A673 (cell line): ENCODE measurements around the gene KIF26A.

Source experiments
- EZH2 ChIP-seq: fragments of 200-600 bp; sonication (generic); IDR thresholded peaks from 2 replicates; pipeline ENCODE4 v1.6.1; 2017; ENCODE audit warnings: borderline replicate concordance, low read depth, mild to moderate bottlenecking, mixed read lengths, antibody characterized with exemption, low read length; ENCODE audit not compliant: poor library complexity, severe bottlenecking
- TF ChIP-seq, protein P1 (sequence below): fragments of 300-800, 200-600 bp; sonication (generic); conservative IDR thresholded peaks from 2 replicates; pipeline ENCODE4 v1.5.1; 2017; ENCODE audit warnings: low read depth, mild to moderate bottlenecking, antibody characterized with exemption, low read length, moderate library complexity, mixed read lengths

DNA sequence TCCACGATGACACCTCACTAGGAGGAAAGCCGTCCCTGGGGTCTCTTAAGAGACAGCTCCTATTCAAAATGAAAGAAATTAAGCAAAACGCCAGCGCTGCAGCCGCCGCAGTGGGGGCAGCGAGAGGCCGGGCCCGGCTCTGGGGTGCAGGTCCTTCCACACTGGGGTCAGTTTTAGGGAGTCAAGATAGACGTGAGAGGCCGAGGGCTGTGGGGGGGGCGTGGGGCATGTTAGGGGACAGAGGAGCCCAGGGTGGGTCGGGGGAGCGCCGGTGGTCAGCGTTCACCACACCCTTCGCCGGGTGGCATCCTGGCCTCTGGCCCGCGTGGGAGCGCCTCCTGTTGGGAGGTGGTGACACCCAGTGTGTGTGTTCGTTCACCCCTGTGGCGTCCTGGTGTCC, 25.7 kb downstream of the KIF26A start:
- TF ChIP-seq, protein P1, sequence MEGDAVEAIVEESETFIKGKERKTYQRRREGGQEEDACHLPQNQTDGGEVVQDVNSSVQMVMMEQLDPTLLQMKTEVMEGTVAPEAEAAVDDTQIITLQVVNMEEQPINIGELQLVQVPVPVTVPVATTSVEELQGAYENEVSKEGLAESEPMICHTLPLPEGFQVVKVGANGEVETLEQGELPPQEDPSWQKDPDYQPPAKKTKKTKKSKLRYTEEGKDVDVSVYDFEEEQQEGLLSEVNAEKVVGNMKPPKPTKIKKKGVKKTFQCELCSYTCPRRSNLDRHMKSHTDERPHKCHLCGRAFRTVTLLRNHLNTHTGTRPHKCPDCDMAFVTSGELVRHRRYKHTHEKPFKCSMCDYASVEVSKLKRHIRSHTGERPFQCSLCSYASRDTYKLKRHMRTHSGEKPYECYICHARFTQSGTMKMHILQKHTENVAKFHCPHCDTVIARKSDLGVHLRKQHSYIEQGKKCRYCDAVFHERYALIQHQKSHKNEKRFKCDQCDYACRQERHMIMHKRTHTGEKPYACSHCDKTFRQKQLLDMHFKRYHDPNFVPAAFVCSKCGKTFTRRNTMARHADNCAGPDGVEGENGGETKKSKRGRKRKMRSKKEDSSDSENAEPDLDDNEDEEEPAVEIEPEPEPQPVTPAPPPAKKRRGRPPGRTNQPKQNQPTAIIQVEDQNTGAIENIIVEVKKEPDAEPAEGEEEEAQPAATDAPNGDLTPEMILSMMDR: no peak
- no peak for TF ChIP-seq EZH2
